HCT116 (cell line): ENCODE measurements around the gene ZNF492. TPM values are rescaled to one million over a fixed set of nuclear protein-coding genes. Genes with fewer than 3 reads are reported as not detected.

ENCODE experiments used
- ATAC-seq: fragments of 200-7000 bp; cut with Tn5 transposase; 2 replicates; pipeline ENCODE4 v1.9.1; 2020; ENCODE audit warnings: mild to moderate bottlenecking, moderate library complexity
- BruUV-seq: library from RNA; stranded (reverse); fragments of 400-500 nt; replicated peaks from 2 replicates; lab custom pipeline; 2021; lab: Mats Ljungman, UMichigan
- CTCF ChIA-PET: fragments of 300-600 bp; sonication (Branson Sonifier 250); formaldehyde crosslinking; loops from one replicate; lab custom pipeline; 2021; ENCODE audit warnings: antibody characterized with exemption; lab: Charles Lee
- POLR2A ChIA-PET: fragments of 300-600, 350-600 bp; sonication (Branson Sonifier 250); formaldehyde crosslinking; loops from one replicate; lab custom pipeline; 2021; ENCODE audit warnings: antibody characterized with exemption; lab: Charles Lee
- RAD21 ChIA-PET, 2 experiments: fragments of 300-600 bp; sonication (Branson Sonifier 250); formaldehyde crosslinking; loops; one replicate each; lab custom pipeline; 2023; ENCODE audit warnings: low total read pairs in 2 of 2; ENCODE audit not compliant: uncharacterized antibody in 2 of 2, unreplicated experiment in 2 of 2, low non-redundant PET in 1 of 2; lab: Charles Lee
- DNase-seq: peaks from one replicate; pipeline ENCODE4 v3.0.0-alpha.2; 2010; ENCODE audit warnings: low read depth, low spot score
- H2AFZ ChIP-seq: fragments of 200-600 bp; shearing (Covaris generic), sonication (generic); 2 replicates; pipeline ENCODE4 v1.6.1; 2017; ENCODE audit warnings: low read depth, mixed run types, mixed read lengths, antibody characterized with exemption, low read length; ENCODE audit not compliant: poor library complexity, severe bottlenecking
- H3K27ac ChIP-seq: 2 replicates; pipeline ENCODE4 v1.5.1; 2012; ENCODE audit warnings: low read depth, low read length
- H3K27me3 ChIP-seq: fragments of 200-600 bp; sonication (generic); 2 replicates; pipeline ENCODE4 v1.6.1; 2016; ENCODE audit warnings: mixed run types, low read length, mixed read lengths; ENCODE audit not compliant: insufficient read depth
- H3K36me3 ChIP-seq, 2 experiments: fragments of 200-500 bp in 1 of 2; fragments of 200-600 bp in 1 of 2; sonication (Bioruptor generic) in 1 of 2; sonication (generic) in 1 of 2; 2 replicates each; pipeline versions ENCODE4 v1.5.1 to v1.6.1; 2014 to 2016; ENCODE audit warnings: low read length in 2 of 2, inconsistent platforms in 1 of 2, mixed read lengths in 1 of 2, mixed run types in 1 of 2; ENCODE audit not compliant: insufficient read depth in 2 of 2, control insufficient read depth in 1 of 2
- H3K4me1 ChIP-seq, 2 experiments: fragments of 200-600 bp in 1 of 2; sonication (generic) in 1 of 2; 2 replicates each; pipeline versions ENCODE4 v1.5.1 to v1.6.1; 2012 to 2017; ENCODE audit warnings: low read length in 2 of 2, inconsistent platforms in 1 of 2, mild to moderate bottlenecking in 1 of 2, mixed read lengths in 1 of 2, mixed run types in 1 of 2, moderate library complexity in 1 of 2; ENCODE audit not compliant: insufficient read depth in 2 of 2, control insufficient read depth in 1 of 2
- H3K4me2 ChIP-seq: fragments of 200-600 bp; sonication (generic); 2 replicates; pipeline ENCODE4 v1.6.1; 2017; ENCODE audit warnings: mixed run types, low read length, mixed read lengths
- H3K4me3 ChIP-seq, 2 experiments: fragments of 200-600 bp in 1 of 2; sonication (generic) in 1 of 2; replicated peaks in 1 of 2; 2 replicates each; pipeline ENCODE4 v1.5.1; 2011 to 2016; ENCODE audit warnings: low read length in 2 of 2, control low read depth in 1 of 2, low read depth in 1 of 2, mild to moderate bottlenecking in 1 of 2, mixed read lengths in 1 of 2, mixed run types in 1 of 2
- H3K79me2 ChIP-seq: fragments of 200-600 bp; sonication (generic); 2 replicates; pipeline ENCODE4 v1.6.1; 2017; ENCODE audit warnings: mild to moderate bottlenecking, mixed run types, low read length, moderate library complexity, mixed read lengths; ENCODE audit not compliant: insufficient read depth
- H3K9ac ChIP-seq: fragments of 200-600 bp; sonication (generic); 2 replicates; pipeline ENCODE4 v1.6.1; 2016; ENCODE audit warnings: low read length, mixed read lengths
- H3K9me2 ChIP-seq: fragments of 200-600 bp; sonication (generic), shearing (Covaris generic); 2 replicates; pipeline ENCODE4 v1.6.1; 2017; ENCODE audit warnings: mixed run types, mild to moderate bottlenecking, moderate library complexity; ENCODE audit not compliant: insufficient read depth
- H3K9me3 ChIP-seq, 2 experiments: fragments of 200-500 bp in 1 of 2; fragments of 200-600 bp in 1 of 2; sonication (Bioruptor generic) in 1 of 2; sonication (generic) in 1 of 2; 2 replicates each; pipeline ENCODE4 v1.6.1; 2014 to 2017; ENCODE audit warnings: low read length in 2 of 2, mixed read lengths in 2 of 2, inconsistent platforms in 1 of 2, low read depth in 1 of 2, mild to moderate bottlenecking in 1 of 2, mixed run types in 1 of 2, moderate library complexity in 1 of 2; ENCODE audit not compliant: control insufficient read depth in 1 of 2, insufficient read depth in 1 of 2
- H4K20me1 ChIP-seq: fragments of 200-600 bp; sonication (generic), shearing (Covaris generic); 2 replicates; pipeline ENCODE4 v1.6.1; 2017; ENCODE audit warnings: mixed run types, mild to moderate bottlenecking, moderate library complexity; ENCODE audit not compliant: insufficient read depth
- ATF3 ChIP-seq: IDR thresholded peaks from 2 replicates; pipeline ENCODE4 v1.6.1; 2012
- CBX3 ChIP-seq: IDR thresholded peaks from 2 replicates; pipeline ENCODE4 v1.6.1; 2012; ENCODE audit warnings: low read depth
- CEBPB ChIP-seq: IDR thresholded peaks from 2 replicates; pipeline ENCODE4 v1.6.1; 2012; ENCODE audit warnings: low read depth
- EGR1 ChIP-seq: IDR thresholded peaks from 2 replicates; pipeline ENCODE4 v1.6.1; 2012; ENCODE audit warnings: low read depth
- JUND ChIP-seq: IDR thresholded peaks from 2 replicates; pipeline ENCODE4 v1.6.1; 2012
- POLR2A ChIP-seq: IDR thresholded peaks from 2 replicates; pipeline ENCODE4 v1.7.0; 2011; ENCODE audit warnings: borderline replicate concordance; ENCODE audit not compliant: insufficient read depth, insufficient read length; ENCODE audit errors: extremely low read depth
- POLR2AphosphoS5 ChIP-seq: IDR thresholded peaks from 2 replicates; pipeline ENCODE4 v1.6.1; 2011; ENCODE audit warnings: mild to moderate bottlenecking, low read depth, low read length, moderate library complexity
- RAD21 ChIP-seq: IDR thresholded peaks from 2 replicates; pipeline ENCODE4 v1.6.1; 2012; ENCODE audit warnings: low read depth, mild to moderate bottlenecking
- SIN3A ChIP-seq: IDR thresholded peaks from 2 replicates; pipeline ENCODE4 v1.6.1; 2012; ENCODE audit warnings: low read depth
- SP1 ChIP-seq: IDR thresholded peaks from 2 replicates; pipeline ENCODE4 v1.6.1; 2012; ENCODE audit warnings: low read depth
- YY1 ChIP-seq: IDR thresholded peaks from 2 replicates; pipeline ENCODE4 v1.6.1; 2011; ENCODE audit warnings: low read length, low read depth, moderate library complexity, mild to moderate bottlenecking; ENCODE audit not compliant: insufficient replicate concordance; ENCODE audit errors: extremely low read depth
- ZFX ChIP-seq: fragments of 450-650 bp; IDR thresholded peaks from 2 replicates; pipeline ENCODE4 v1.6.1; 2017
- intact Hi-C: fragments of 100-400 bp; cut with micrococcal nuclease; formaldehyde crosslinking; loops from 2 replicates; pipeline ENCODE4 v1.10.0; 2022
- total RNA-seq: library from RNA; stranded (reverse); gene quantifications from one replicate; pipeline ENCODE4 v1.2.1, GENCODE V29; 2021; ENCODE audit not compliant: unreplicated experiment
- TF ChIP-seq, protein P1 (sequence below): IDR thresholded peaks from 2 replicates; pipeline ENCODE4 v1.6.1; 2011; ENCODE audit warnings: mild to moderate bottlenecking, low read length, moderate library complexity; ENCODE audit not compliant: insufficient replicate concordance; ENCODE audit errors: extremely low read depth

ZNF492 gene
- total RNA-seq, 1 experiment from 2014 or later: not detected

- BruUV-seq: no TSS peak
- H3K4me1 ChIP-seq: no peaks in the 10 kb centered on the region
- peaks cover 4 to 12% of the 10 kb centered on the region in 2 experiments; a peak in 2 of 4 replicates for H3K9me3 ChIP-seq
- no peaks in the 10 kb centered on the region for H4K20me1 ChIP-seq
- intact Hi-C loops: no loop called here
- ChIA-PET CTCF (no interaction called here), POLR2A (no interaction called here), RAD21 (no interaction called here)
- no peak overlapping the region for H3K4me2 ChIP-seq
- DNase-seq (no peak), ATAC-seq (no peak)
- H3K4me3 ChIP-seq: no peak overlapping the region
- H3K27me3 ChIP-seq: no peaks in the 10 kb centered on the region
- no peaks in the 10 kb centered on the region for H3K36me3 ChIP-seq
- no peaks in the 10 kb centered on the region for H3K79me2 ChIP-seq
- H3K9ac ChIP-seq: no peak overlapping the region
- H2AFZ ChIP-seq: no peak overlapping the region
- no peaks in the 10 kb centered on the region for H3K9me2 ChIP-seq
- H3K27ac ChIP-seq: no peak overlapping the region
- no peak for TF ChIP-seq SP1
- TF ChIP-seq ATF3: no peak
- TF ChIP-seq SIN3A: no peak
- TF ChIP-seq EGR1: no peak
- TF ChIP-seq YY1: no peak
- TF ChIP-seq, protein P1, sequence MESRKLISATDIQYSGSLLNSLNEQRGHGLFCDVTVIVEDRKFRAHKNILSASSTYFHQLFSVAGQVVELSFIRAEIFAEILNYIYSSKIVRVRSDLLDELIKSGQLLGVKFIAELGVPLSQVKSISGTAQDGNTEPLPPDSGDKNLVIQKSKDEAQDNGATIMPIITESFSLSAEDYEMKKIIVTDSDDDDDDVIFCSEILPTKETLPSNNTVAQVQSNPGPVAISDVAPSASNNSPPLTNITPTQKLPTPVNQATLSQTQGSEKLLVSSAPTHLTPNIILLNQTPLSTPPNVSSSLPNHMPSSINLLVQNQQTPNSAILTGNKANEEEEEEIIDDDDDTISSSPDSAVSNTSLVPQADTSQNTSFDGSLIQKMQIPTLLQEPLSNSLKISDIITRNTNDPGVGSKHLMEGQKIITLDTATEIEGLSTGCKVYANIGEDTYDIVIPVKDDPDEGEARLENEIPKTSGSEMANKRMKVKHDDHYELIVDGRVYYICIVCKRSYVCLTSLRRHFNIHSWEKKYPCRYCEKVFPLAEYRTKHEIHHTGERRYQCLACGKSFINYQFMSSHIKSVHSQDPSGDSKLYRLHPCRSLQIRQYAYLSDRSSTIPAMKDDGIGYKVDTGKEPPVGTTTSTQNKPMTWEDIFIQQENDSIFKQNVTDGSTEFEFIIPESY: no peak
- no peak for TF ChIP-seq CBX3
- no peak for TF ChIP-seq ZFX
- no peak for TF ChIP-seq JUND
- no peak for TF ChIP-seq POLR2AphosphoS5
- no peak for TF ChIP-seq RAD21
- TF ChIP-seq POLR2A: no peak
- no peak for TF ChIP-seq CEBPB
Observed at GRCh38 chr19:22634450-22634827, 315 bp downstream of the ZNF492 start.
